GM12891 (cell line): ENCODE data around the gene KRT37.
"Not testable (repeated sequence)": the region's sequence is repeated elsewhere in the genome, so short reads cannot be mapped to it uniquely, and the experiment has no call there.

ENCODE experiments used
- PAX5 ChIP-seq: IDR thresholded peaks from 2 replicates; pipeline ENCODE4 v1.6.1; 2011; ENCODE audit warnings: low read length, moderate library complexity, mild to moderate bottlenecking; ENCODE audit not compliant: insufficient read depth, severe bottlenecking
- POLR2A ChIP-seq: IDR thresholded peaks from 2 replicates; pipeline ENCODE4 v1.6.1; 2011; ENCODE audit warnings: low read depth, low read length, control low read depth
- POLR2AphosphoS5 ChIP-seq: IDR thresholded peaks from 2 replicates; pipeline ENCODE4 v1.6.1; 2011; ENCODE audit warnings: low read depth, low read length, control low read depth
- POU2F2 ChIP-seq: IDR thresholded peaks from 2 replicates; pipeline ENCODE4 v1.6.1; 2011; ENCODE audit warnings: low read depth, mild to moderate bottlenecking, control low read depth, low read length, moderate library complexity
- SPI1 ChIP-seq: IDR thresholded peaks from 2 replicates; pipeline ENCODE4 v1.6.1; 2011; ENCODE audit warnings: low read depth, low read length, control low read depth
- TAF1 ChIP-seq: IDR thresholded peaks from 2 replicates; pipeline ENCODE4 v1.6.1; 2011; ENCODE audit warnings: low read depth, low read length, control low read depth

GRCh38 chr17:41395044-41395443 lies 29.3 kb downstream of the KRT37 start:
- TF ChIP-seq TAF1, POLR2AphosphoS5, POLR2A, SPI1, POU2F2, PAX5: not testable (repeated sequence)
